SIG-M5 treated with dmso at 0.1 percent for 504 hours (cell line): ENCODE data around the gene POSTN.

Source experiments
- DNase-seq: peaks from one replicate; lab custom pipeline; 2025; ENCODE audit not compliant: unreplicated experiment; lab: John Stamatoyannopoulos, UW

POSTN gene, protein sequence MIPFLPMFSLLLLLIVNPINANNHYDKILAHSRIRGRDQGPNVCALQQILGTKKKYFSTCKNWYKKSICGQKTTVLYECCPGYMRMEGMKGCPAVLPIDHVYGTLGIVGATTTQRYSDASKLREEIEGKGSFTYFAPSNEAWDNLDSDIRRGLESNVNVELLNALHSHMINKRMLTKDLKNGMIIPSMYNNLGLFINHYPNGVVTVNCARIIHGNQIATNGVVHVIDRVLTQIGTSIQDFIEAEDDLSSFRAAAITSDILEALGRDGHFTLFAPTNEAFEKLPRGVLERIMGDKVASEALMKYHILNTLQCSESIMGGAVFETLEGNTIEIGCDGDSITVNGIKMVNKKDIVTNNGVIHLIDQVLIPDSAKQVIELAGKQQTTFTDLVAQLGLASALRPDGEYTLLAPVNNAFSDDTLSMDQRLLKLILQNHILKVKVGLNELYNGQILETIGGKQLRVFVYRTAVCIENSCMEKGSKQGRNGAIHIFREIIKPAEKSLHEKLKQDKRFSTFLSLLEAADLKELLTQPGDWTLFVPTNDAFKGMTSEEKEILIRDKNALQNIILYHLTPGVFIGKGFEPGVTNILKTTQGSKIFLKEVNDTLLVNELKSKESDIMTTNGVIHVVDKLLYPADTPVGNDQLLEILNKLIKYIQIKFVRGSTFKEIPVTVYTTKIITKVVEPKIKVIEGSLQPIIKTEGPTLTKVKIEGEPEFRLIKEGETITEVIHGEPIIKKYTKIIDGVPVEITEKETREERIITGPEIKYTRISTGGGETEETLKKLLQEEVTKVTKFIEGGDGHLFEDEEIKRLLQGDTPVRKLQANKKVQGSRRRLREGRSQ

DNA sequence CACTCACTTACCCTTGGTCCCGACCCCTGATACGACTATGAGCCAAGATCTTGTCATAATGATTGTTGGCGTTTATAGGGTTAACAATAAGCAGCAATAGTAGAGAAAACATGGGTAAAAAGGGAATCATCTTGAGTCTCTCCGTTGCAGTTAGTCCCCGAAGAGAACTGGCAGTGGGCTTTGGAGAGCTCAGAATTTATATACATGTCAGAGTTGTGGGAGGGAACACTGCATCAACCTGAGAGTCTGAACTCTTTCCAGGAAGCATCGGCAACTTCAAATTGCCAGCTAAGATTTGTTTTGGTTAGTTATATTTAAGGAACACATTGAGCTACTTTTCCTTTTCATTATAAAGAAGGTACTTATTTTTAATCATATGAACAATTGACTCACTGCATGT lies at the start of gene POSTN:
POSTN (minus strand) TSS at position 172 of the 400 bp plus-strand sequence; CDS start at position 130, 42 bp downstream.
- DNase-seq = no peak

DNA sequence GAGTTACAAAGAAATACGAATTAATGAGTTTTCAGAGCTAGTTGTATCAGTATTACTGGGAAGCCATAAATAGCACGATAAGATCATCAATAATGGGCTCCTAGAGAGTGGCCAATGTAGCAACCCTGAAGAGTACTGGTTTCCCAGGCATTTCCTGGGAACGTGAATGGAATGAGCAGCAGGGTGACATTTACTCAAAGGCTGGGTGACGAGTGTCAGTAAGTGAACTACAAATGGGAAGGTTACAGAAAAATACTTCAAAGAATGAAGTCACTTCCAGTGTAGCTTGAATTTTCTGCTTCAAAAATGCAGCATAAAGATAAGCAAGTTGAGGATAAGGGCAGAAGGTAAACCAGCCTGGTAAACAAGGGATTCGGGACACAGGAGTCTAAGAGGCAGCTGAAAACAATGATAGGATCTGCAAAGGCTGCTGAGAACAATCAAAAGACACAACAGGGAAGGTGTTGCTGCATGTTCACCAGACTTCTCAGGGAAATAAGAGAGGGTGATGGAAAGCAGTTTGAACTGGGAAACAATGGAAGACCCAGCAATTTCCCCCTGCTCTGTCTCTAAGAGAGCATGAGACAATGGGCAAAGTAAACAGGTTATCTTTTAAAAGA lies 48.6 kb upstream of the POSTN start:
- DNase-seq = no peak

DNA sequence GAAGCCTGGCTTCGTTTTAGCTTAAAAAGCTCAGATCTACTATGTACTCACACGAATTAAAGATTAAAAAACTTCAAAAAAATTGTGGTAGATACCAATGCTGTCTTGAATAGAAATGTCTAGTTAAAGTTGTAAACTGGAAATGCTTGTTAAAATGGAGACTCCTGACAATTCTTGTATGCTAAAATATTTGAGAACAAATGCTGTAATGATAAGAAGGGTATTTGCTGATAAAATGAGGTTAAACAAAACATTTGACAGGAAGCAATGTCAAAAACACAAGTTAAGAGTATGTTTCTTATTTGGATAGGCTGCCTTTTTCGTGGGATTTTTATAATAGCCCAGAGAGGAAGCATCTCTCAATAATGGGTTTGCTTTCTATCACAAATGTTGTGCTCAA lies 48.0 kb upstream of the POSTN start:
- no peak for DNase-seq

DNA sequence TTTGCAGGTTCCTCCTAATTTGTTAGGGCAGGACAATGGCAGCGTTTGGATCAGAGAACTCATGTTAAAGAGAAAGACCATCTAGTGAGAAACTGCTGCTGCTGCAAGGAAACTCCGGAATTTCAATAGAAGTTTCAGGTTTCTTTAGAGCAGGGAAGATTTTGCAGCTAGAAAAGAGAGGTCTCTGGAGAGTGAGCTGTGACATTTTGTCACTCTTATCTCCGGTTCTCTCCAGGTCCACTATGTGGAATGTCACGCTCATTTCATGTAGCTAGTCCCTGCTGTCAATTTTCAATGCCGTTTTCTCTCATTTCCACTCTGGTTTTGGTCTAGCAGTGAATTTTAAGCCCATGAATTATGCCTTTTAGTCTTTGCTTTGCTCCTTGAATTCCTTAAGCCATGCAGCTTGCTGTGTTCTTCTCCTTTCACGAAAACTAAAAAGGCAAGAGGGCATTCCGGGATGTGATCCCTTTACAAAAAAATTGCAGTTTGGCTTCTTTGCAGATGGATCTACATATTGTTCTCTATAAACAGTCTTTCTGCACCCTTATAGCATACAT lies 46.7 kb upstream of the POSTN start:
- DNase-seq = no peak

DNA sequence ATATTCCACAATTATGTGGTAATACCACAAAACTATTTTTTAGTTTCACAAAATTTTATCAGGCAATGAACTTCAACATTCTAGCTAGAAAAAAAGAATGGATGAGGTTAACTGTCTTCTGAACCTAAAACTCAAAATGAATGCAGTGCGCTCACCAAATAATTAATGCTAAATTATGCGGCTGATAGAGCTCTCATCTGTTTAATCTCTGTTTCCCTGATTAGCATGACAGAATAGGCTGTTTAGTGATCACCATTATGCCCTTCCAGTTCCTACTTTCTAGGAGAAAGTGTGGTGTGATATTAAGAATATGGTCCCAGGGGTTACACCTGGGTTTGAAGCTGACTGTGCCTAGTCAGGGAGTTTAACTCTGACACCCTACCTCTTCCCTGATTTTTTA lies 42.8 kb upstream of the POSTN start:
- no peak for DNase-seq

DNA sequence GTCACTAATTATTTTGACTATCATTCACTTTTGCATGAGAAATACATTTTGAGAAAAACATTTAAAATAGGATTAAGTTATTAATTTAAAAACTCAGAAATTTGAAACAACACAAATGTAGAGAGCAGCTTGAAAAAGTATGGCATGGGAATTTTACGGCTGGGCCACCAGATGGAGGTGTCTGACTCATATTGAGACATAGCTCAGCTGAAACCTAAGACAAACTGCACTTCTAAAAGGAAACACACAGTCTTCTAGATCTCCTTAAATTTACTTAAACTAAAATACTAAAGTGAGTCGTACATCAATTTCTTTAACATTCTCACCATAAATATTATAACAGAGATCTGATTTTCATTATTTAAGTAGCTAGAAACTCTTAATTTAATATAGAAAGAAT lies 41.9 kb upstream of the POSTN start:
- peak; percentile 22 for DNase-seq

DNA sequence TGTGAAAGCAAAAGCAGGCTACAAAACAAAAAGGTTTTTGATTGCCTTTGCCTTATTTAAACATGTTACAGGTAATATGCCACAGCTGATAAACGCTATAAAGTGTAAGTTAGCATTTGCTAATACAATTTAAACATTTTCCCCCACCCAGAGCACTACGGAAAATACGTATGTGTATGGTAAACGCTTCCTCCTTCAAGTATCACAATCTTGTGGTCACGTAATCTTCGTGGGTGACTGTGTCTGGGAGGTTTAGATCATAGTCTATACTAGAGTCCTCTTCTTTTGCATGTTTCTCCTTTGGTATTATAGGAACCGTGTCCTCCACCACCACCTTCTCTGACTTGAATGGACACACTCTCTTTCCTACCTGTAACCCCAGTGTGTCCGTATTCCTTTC lies 38.1 kb upstream of the POSTN start:
- DNase-seq = no peak

DNA sequence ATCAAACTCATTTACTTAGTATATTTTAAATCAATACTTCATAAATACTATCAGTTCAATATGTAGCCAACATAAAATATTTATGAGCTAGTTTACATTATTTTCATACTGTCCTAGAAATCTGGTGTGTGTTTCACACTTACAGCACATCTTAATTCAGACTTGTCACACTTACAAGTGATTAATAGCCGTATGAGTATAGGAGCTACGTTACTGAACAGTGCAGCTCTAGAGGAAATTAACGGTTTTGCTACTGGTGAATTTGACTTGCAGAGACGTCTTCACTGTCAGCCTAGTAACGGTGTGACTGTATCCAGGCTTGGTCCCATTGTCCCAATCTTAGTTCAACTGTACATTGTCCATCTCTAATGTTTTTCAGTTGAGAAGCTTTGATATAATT lies 33.7 kb upstream of the POSTN start:
- no peak for DNase-seq

DNA sequence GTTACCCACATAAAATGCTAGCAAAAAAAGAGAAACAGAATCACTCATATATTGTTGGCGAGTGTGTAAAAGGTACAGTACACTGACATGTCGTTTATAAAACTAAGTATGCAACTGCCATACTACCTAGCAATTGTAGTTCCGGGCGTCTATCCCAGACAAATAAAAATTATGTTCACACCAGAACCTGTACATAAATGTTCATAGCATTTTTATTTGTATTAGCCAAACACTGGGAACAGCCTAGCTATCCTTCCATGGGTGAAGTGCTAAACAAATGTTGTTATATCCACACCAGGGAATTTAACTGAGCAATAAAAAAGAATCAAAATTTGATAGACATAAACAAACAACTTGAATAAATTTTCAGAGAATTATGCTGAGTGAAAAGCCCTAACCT lies 28.9 kb upstream of the POSTN start:
- no peak for DNase-seq

DNA sequence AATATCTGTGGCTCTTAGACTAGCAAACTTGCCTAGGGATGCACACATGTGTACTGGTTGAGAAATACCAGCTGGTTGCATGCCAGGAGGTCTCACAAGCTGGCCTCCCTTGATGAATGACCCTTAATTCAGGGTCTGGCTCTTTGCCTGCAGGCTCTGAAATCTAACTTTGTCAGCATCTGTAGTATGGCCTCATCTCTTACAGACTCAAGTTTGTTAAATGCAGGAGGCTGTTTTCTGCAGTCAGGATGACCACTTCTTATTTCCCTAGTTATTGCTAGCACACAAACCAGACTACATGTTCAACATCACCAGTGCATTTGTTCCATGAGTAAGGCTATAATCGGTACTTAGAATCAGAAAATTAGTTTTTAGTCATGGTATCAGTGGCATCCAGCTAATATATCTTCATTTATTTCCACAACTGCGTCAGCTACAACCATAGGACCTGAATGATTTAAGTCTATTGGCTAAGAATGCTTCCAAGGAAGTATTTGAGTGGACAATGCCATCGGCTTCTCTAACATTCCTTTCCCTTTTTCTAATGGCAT lies 23.3 kb upstream of the POSTN start:
- DNase-seq = no peak

DNA sequence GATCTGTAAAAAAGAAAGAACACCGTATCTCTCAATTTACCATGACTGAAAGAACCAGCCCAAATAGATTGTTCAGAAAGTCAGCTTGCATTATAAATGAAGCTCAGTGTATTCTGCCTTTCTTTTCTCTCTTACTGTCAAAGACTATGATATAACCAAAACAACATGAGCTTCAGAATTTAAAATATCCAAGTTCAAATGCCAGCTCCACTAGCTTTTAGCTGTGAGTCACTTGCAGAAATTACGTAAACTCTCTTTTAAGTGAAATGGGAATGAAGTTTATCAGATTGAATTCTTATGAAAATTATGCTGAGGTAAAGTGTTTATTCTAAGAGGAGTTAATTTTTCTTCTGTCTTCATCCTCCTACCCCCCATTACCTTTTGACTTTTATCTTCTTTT lies 20.0 kb upstream of the POSTN start:
- no peak for DNase-seq

DNA sequence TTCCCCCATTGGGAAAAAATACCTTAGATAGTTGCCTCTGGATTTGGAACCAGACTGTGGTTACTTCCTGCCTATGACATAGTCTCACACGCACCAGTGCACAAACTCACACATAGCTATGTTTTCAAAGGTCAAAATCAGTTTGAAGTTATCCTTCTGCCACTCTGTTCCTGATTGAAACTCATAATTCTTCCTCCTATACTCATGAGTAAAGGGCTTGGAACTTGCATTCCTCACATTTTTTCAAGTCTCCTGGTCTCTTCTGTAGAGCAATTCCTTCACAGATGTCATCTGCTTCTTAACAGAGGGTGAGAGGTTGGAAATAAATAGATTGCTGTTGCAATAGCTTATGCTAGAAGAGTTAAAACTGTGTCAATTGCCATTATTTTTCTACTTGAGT lies 18.6 kb upstream of the POSTN start:
- no peak for DNase-seq

DNA sequence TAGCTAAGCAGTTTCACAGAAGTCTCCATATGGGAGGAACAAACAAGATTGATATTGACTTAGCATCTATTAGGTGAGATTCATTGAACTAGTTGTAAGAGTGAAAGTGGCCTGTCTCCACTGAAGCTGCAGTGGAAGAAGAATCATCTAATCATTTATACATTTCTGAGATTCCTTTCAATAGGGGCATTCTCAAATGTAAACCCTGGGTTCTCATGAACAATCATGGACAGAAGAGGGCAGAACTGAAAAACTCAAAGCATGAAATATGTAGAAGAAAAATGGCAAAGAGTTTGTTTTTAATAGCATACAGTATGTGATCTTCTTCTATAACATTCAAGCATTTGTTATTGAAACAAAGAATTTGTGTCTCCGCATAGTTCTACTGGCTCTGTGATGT lies 17.6 kb upstream of the POSTN start:
- no peak for DNase-seq

DNA sequence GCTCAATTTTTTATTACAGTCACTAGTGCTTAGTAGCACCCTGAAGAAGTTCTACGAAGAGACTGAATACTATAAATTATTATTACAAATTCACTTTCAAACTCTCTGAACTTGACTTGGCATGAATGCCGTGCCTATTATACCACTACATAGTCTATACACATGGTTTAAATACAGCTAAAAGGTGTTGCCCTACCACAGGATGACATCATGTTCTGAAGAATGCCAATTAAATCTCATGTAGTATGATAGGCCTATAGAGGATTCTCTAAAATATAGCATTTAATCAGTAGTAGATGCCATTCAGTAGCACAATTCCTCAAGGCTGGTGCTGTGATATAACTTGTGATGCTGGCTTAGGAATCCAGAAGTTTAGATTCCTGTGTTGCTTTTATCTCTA lies 16.7 kb upstream of the POSTN start:
- DNase-seq = no peak

DNA sequence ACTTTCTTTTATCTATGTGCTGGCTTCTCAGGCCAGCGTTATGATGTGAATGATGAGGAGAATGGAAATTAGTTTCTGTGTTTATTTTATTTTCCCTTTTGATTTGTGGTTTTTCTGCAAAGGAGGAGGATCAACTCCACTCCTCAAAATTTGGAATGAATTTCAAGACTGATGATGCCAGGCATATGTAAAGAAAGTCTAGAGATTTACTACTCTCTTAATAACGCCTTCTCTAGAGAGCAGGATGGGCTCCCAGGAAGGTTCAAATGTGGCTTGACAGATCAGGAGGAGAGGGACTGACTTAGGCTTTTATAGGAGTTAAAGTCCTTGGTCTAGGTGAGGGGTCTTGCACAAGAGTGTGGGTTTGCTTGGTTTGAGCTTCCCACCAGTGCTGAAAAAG lies 15.1 kb upstream of the POSTN start:
- no peak for DNase-seq

DNA sequence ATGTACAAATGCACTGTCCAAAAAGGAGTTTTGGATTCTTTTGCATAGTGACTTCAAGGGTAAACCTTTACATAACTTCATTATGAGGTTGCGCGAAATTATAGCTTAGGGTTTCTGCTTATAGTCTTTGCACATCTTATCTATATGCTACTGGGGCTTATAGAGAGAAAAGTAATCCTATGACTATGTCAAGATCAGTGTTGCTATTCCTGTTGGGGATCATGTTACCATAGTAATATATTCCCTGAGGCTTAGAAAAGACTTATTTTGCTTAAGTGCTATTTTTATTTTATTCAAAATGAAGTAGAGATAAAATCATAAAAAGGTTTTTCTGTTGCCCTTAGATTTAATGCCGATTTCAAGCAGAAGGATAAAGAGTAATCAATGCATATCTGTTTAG lies 14.7 kb upstream of the POSTN start:
- DNase-seq = no peak

DNA sequence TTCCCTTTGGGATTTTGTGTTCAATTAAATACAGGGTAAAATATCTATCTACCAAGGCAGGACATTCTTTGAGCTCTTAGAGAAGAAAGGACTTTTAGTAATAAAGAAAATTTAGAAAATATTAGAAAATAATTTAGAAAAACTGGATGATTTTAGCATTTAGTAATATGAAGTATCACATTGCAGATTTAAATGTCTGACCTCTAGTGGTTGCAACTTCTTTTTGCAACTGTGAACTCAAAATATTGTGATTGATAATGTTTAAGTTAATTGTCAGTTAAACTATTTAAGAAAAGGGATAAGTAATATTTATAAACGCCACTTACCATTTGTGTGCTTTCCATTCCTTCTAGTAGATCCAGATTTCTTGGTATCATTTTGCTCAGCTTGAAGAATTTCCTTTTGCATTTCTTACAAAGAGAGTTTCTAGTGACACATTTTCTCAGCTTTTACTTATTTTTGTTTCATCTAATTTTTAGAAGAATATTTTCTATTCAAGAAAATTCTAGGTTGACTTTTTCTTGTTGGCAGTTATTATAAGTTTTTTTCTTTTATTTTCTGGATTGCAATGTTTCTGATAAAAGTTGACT lies 10.3 kb upstream of the POSTN start:
- no peak for DNase-seq

DNA sequence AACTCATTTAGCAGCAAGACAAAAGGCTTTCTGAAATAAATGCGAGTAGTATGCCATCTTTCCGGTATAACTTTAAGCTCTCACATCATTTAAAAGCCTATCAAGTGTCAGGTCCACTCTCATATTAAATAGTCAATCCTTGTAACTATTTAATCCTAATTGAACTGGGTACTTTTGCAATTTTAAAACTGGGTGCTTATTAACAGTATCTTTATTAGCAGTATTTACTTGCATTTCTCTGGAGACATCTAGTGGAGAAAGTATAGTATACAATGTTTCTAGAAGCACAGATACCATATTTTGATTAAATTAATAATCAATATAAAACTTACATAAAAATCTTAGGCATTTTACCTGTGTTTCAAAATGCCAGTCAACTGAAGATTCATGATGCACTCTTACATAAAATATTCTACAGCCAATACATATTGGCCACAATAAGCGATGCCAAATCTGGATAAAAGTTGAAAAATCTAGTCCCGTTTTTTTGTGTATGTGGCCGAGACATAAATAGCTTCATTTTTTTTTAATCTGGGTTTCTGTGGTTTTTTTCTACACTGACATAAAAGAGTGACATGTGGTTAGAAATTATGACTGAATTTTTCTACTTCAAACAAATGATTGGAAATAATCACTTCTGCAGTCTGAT lies 4.3 kb upstream of the POSTN start:
- no peak for DNase-seq

DNA sequence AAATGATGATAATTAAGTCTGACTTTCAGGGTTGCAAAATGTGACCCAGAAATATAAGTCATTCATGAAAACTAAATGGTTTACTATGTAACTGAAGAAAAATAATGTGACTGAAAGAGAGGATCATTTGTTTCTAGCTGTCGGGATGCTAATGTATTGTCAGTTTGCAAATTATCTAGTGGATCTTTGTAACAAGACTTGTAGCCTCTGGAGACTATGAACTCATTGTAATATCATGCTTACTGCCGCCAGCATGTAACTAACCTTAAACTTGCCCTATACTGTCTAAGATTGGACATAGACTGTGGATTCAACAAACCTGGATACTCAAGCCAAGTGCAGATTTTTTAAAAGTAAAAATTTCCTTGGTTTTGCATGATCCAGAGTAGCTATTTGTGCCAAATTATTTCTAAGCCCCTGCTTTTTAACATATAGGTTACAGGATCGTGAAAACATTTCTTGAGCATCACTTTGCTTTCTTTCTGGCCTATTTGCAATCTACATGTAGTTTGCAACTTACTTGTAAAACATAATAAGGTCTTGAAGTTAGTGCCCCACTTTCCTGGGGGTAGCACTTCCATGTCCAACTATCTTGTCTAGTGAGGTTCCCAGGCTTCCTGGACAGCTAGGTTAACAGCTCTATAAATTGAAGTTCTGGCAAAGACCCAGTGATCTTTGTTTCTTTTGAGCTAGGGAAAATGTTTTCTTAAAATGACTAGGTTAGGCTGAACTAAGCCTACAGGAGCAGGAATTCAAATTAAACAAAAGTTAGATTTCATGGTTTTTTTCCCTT lies 3.3 kb upstream of the POSTN start:
- no peak for DNase-seq

DNA sequence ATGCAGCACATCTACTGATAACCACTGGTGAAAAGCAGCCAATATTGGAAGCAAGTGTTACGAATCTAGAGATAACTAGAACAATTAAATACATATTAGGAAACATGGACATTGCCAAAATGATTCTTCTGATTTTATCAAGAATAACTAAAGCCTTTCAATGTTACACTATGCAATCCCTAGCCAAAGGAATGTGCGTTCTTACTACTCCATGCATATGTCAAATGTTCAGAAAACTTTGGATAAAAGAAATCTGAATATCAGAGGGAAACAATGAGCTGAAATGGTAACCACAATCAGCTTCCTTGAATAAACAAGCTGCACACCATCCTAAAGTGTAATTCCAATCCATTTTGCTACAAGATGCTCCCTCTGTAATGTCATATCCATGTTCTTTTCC lies 951 bp upstream of the POSTN start:
- no peak for DNase-seq
